ENCODE measurements around the gene BMP10. TPM values are rescaled to one million over a fixed set of nuclear protein-coding genes. Genes with fewer than 3 reads are reported as not detected.

The BMP10 gene
- total and polyA plus RNA-seq, 2 of the 8 experiments (the other 6 are each of a cell fraction or from before 2014, with no cell fraction given) = not detected

DNA sequence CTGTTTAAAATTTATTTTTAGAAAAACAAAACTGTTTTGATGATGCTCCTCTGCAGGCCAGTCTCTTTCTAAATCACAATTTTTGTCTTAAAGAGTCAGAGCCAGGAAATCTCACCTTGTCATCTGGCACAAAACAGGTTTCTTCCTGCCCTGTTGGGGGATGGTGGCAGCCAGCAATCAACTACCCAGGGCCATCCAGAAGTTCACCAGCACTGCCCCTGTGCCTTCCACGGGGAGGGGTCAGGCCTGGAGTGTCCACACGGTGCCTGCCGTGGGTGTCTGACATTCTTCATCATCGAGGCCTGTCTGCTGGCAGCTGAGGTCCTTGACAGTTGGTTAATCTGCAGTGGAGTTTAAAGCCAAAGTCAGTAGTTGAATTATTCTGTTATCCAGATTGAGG is 40.0 kb upstream of the BMP10 start:
- peaks cover 0 to 7% (median 4%) of the 10 kb centered on the region in 4 experiments; a peak in 4 of 7 replicates for H3K4me1 ChIP-seq (replicated peaks in 1 of 4; ENCODE audit: control insufficient read depth in 3 of 4, insufficient read depth in 4 of 4, low read length in 3 of 4)

More for the DNA sequence above, 40.0 kb upstream of the BMP10 start:
- Histone ChIP-seq H3K14ac (ENCODE audit: insufficient read length) (no peak overlapping the region), H3K9me3 (ENCODE audit: insufficient read depth in 2 of 2, low read depth in 1 of 2, low read length in 1 of 2) (no peaks in the 10 kb centered on the region), H2BK120ac (replicated peaks; ENCODE audit: low read depth, low read length) (no peak overlapping the region), H3K23ac (ENCODE audit: insufficient read length) (no peak overlapping the region), H4K91ac (replicated peaks; ENCODE audit: insufficient read length, low read length) (no peak overlapping the region), H2AFZ (ENCODE audit: low read length) (0 out of 2 replicates have a peak overlapping the region, but pooled peaks have one; percentile 31), H2BK20ac (ENCODE audit: low read length) (no peak overlapping the region; the same call in 1 of the 2 replicates), H3K4me2 (ENCODE audit: insufficient read depth in 1 of 2, low read depth in 2 of 2, low read length in 2 of 2) (peak overlapping the region in 1 of 2 experiments; percentile 4; a peak in 1 of 4 replicates), H3K79me1 (ENCODE audit: low read depth, low read length) (no peaks in the 10 kb centered on the region), H3K27me3 (replicated peaks in 1 of 4; ENCODE audit: control insufficient read depth in 3 of 4, extremely low read depth in 1 of 4, insufficient read depth in 3 of 4, low read length in 3 of 4) (no peaks in the 10 kb centered on the region), H3K36me3 (ENCODE audit: control insufficient read depth in 2 of 4, insufficient read depth in 4 of 4, low read length in 3 of 4) (no peaks in the 10 kb centered on the region), H4K8ac (ENCODE audit: extremely low read depth, insufficient read depth, low read length) (no peak overlapping the region), H3K23me2 (ENCODE audit: low read depth, low read length) (no peaks in the 10 kb centered on the region), H3K56ac (replicated peaks; ENCODE audit: insufficient read length, low read depth, low read length) (no peak overlapping the region), H2BK5ac (ENCODE audit: low read depth, low read length) (no peak overlapping the region), H3K27ac (ENCODE audit: low read depth, low read length) (no peak overlapping the region), H3K4ac (replicated peaks; ENCODE audit: insufficient read length, low read depth, low read length) (no peak overlapping the region), H2BK15ac (ENCODE audit: low read length) (no peak overlapping the region), H2AK5ac (ENCODE audit: low read depth, low read length) (no peak overlapping the region), H4K20me1 (replicated peaks in 1 of 2; ENCODE audit: control insufficient read depth in 1 of 2, insufficient read depth in 2 of 2, low read length in 2 of 2) (no peaks in the 10 kb centered on the region), H3K18ac (ENCODE audit: extremely low read depth, low read length) (no peak overlapping the region), H3K9ac (replicated peaks in 1 of 4; ENCODE audit: extremely low read depth in 1 of 4, low read depth in 3 of 4, low read length in 3 of 4) (no peak overlapping the region; a peak in 2 of 7 replicates), H3K4me3 (ENCODE audit: extremely low read depth in 1 of 4, insufficient read depth in 2 of 4, low read depth in 3 of 4, low read length in 4 of 4) (no peak overlapping the region), H4K5ac (ENCODE audit: insufficient read length, low read depth, low read length) (no peak overlapping the region), H3K79me2 (ENCODE audit: control insufficient read depth in 1 of 2, insufficient read depth in 2 of 2, low read length in 2 of 2) (no peaks in the 10 kb centered on the region), H2BK12ac (ENCODE audit: low read depth, low read length) (no peak overlapping the region)
- CTCF ChIA-PET (ENCODE audit: partially characterized antibody) = interaction anchor here (0.9 to 5.0 kb wide), 7 partner anchors 13 to 194 kb away, joined by 3 to 54 read pairs (median 3); no protein-coding TSS in a partner anchor
- FAIRE-seq (no peak), DNase-seq (ENCODE audit: low read depth in 1 of 2, low spot score in 2 of 2) (no peak)
- POLR2A ChIA-PET (ENCODE audit: partially characterized antibody) = interaction anchor here (1.0 kb wide), 1 partner anchor 11 kb away, joined by 3 read pairs; no protein-coding TSS in a partner anchor
- 70% methylated on average over 4 of the region's 4 CpGs; no CpG with 5 or more reads in 1 of the 2 experiments for WGBS, 2 experiments (ENCODE audit: extremely low coverage in 1 of 2, insufficient coverage in 1 of 2, insufficient read length in 1 of 2, insufficient replicate concordance in 2 of 2, low coverage in 1 of 2, low lambda C conversion rate in 2 of 2, missing lambda C conversion rate in 1 of 2)
- no peak for TF ChIP-seq POLR2AphosphoS5 (IDR thresholded peaks at IDR 0.05; ENCODE audit: low read depth, low read length)
- TF ChIP-seq JUND (IDR thresholded peaks at IDR 0.05; ENCODE audit: low read length) = no peak
- TF ChIP-seq ASH2L (IDR thresholded peaks at IDR 0.05; ENCODE audit: low read length) = peak; percentile 63
- no peak for TF ChIP-seq TAF1 (IDR thresholded peaks at IDR 0.05; ENCODE audit: low read depth, low read length)
- TF ChIP-seq RBBP5 (IDR thresholded peaks at IDR 0.05; ENCODE audit: borderline replicate concordance, low read depth, low read length) = no peak
- TF ChIP-seq SP4 (IDR thresholded peaks at IDR 0.05; ENCODE audit: low read length) = no peak
- peak; percentile 30 for TF ChIP-seq NANOG (IDR thresholded peaks at IDR 0.05; ENCODE audit: insufficient read depth, low read depth, low read length, poor library complexity, severe bottlenecking)
- TF ChIP-seq SP1 (IDR thresholded peaks at IDR 0.05; ENCODE audit: low read depth, low read length) = no peak
- no peak for TF ChIP-seq TCF12 (IDR thresholded peaks at IDR 0.05; ENCODE audit: low read depth, low read length)
- TF ChIP-seq BCL11A (IDR thresholded peaks at IDR 0.05; ENCODE audit: low read depth in 2 of 2, low read length in 2 of 2) = no peak
- TF ChIP-seq SIRT6 (IDR thresholded peaks at IDR 0.05; ENCODE audit: low read length) = no peak
- TF ChIP-seq HDAC6 (IDR thresholded peaks at IDR 0.05; ENCODE audit: low read depth, low read length) = no peak
- no peak for TF ChIP-seq SRF (IDR thresholded peaks at IDR 0.05; ENCODE audit: low read depth, low read length)
- TF ChIP-seq ZNF274 (IDR thresholded peaks at IDR 0.05; ENCODE audit: borderline replicate concordance, extremely low read depth, low read length) = no peak
